NOMO-1 (cell line): Measurements from ENCODE around the gene CFAP107.

ENCODE experiments used
- DNase-seq, 2 experiments: peaks; one replicate each; lab custom pipeline; 2025; ENCODE audit not compliant: unreplicated experiment in 2 of 2; lab: John Stamatoyannopoulos, UW

The CFAP107 gene

DNA sequence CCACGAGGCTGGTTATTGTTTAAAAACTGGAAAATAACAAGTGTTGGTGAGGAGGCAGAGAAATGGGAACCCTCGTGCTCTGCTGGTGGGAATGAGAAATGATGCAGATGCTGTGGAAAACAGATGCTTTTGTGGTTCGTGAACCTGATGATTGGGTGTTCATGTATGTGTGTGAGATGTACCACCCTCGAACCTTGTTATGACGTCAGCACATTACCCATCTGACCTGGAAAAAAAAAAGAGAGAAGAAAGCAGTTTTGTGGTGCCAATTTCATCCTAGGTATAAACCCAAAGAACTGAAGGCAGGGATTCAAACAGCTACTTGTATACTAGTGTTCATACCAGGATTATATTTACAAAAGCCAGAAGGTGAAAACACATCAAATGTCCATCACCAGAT lies 6.4 kb upstream of the CFAP107 start:
- DNase-seq, result no peak

DNA sequence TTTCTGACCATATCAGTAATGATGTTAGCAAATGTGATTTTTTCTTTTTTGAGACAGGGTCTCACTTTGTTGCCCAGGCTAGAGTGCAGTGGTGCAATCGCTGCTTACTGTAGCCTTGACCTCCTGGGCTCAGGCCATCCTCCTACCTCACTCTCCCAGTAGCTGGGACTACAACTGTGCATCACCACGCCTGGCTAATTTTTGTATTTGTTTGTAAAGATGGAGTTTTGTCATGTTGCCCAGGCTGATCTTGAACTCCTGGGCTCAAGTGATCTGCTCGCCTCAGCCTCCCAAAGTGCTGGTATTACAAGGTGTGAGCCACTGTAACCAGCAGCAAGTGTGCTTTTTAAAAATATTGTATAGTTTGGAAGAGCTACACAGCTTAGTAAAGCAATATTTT lies 4.1 kb upstream of the CFAP107 start:
- no peak for DNase-seq

DNA sequence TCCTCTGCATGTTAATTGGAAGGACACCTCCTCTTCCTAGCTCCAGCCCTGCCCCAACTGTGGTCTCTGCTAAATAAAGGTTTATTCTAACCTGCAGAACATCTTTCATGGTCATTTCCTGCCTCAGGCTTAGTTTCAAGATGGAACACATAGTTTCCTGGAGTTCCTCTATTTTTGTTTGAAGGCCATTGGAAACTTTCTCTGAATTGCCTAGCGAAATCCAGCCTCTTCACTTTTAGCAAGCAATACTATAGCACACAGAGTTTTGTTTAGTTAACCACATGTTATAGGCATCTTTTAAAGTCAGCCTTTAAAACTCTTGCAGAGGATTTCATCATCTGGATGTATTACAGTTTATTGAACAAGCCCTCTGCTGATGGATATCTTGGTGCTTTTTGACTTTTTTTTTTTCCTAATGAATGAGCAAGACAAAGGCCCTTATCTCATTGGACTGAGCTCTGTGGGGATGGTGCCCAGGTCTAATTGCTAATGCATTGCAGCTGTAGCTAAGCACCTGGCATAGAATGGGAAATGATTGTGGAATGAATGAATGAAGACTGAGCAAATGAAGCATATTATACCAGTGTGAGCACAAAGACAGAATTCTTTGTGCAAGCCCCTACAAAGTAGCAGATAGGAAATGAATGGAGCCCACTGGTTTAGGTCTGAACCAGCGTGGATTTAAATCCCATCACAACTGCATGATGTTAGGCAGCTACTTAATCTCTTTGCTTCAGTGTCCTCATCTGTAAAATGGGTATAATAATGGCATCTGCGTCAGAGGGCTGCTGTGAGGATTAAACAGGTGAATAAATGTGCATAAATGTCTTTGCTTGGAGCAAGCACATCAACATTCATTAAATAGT lies 641 bp upstream of the CFAP107 start:
- no peak for DNase-seq

DNA sequence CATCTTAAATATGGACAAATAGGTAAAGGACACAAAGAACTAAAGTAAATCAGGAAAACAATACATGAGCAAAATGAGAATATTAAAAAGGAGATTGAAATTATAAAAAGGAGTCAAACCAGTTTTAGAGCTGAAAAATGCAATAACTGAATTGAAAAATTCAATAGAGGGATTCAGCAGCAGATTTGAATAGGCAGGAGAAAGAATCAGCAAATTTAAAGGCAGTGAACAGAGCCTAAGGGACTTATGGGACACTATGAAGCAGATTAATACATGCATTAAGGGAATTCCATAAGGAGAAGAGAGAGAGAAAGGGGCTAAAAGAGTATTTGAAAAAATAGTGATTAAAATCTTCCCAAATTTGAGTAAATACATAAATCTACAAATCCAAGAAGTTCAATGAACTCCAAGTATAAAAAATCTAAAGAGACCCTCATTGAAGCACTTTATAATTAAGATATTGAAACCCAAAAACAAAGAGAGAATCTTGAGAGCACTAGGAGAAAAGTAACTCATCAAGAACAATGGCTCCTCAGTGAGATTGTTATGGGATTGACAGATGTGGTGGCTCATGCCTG lies 2.9 kb downstream of the CFAP107 start:
- DNase-seq, result no peak

- DNase-seq, result no peak
These were observed 8.7 kb downstream of the CFAP107 start for GRCh38 chr1:12754738-12755137.

DNA sequence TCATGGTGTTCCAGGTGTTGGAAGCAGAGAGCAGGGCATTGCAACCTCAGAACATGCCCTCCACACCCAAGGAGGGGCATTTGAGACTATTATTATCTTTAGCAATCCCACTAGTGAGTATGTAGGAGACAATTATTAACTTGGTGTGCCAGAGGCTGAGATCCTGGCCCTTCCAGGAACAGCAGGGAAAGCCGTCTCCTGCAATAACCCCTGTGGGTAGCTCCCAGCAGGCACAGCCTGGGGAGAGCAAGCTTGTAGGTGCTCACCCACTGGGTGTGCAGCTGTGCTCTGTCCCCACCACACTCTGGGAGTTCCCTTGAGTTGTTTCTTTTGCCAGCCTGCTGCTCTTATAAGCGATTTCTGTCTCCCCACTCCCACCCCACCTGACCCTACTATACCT lies 10.3 kb downstream of the CFAP107 start:
- DNase-seq, result no peak

- no peak for DNase-seq
These were observed 10.9 kb downstream of the CFAP107 start for GRCh38 chr1:12756768-12757413.

- no peak for DNase-seq
These were observed 11.8 kb downstream of the CFAP107 start for GRCh38 chr1:12757836-12758235.

DNA sequence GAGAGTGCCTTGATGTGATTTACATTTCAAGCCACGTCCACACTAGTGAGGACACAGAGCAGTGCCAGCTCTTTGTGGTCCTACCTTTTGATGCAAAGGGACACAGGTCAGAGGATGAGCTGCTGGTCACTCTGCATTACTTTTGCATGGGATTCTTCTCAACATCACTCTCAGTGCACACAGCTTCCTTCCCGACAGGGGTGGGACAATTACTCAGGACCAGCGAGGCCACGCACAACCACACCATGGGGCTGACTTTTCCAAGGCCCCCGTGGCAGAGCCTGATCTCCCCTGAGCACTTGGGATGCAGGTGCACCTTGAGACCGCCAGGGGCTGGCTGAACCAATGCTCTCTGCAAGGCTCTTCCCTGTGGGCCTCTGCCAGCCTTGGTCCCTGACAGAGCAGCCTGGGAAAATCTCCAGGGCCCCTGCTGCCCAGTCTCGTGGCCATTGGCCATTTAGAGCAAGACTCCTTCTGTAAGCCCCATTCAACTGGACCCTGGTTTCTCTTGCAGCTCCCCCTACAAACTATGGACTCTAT lies 14.3 kb downstream of the CFAP107 start:
- no peak for DNase-seq

DNA sequence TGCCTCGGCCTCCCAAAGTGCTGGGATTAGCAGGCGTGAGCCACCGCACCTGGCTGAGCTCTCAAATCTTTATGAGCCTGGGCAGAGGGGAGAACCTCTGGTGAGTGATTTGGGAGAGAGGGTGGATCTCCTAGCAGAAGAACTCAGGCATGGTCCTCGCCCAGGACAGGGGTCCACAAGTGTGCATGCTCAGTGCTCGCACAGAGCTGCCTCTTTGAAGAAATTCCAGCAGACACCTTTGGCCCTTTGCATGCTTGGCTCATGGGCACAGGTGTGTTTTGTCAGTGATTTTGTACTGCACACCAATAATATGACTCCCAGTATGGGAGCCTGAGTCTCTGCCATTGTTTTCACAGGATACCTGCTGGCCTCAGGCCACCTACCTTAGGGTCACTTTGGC lies 15.8 kb downstream of the CFAP107 start:
- no peak for DNase-seq

- DNase-seq, result no peak
These were observed 16.8 kb downstream of the CFAP107 start for GRCh38 chr1:12762766-12763165.

- DNase-seq, result no peak
These were observed 17.5 kb downstream of the CFAP107 start for GRCh38 chr1:12763479-12763878.

GRCh38 chr1:12764016-12764415 lies 18.0 kb downstream of the CFAP107 start:
- DNase-seq, result no peak

GRCh38 chr1:12769031-12769430 lies 23.0 kb downstream of the CFAP107 start:
- no peak for DNase-seq

GRCh38 chr1:12769976-12770505 lies 24.0 kb downstream of the CFAP107 start:
- DNase-seq, result no peak

GRCh38 chr1:12770620-12771019 lies 24.6 kb downstream of the CFAP107 start:
- DNase-seq, result no peak

DNA sequence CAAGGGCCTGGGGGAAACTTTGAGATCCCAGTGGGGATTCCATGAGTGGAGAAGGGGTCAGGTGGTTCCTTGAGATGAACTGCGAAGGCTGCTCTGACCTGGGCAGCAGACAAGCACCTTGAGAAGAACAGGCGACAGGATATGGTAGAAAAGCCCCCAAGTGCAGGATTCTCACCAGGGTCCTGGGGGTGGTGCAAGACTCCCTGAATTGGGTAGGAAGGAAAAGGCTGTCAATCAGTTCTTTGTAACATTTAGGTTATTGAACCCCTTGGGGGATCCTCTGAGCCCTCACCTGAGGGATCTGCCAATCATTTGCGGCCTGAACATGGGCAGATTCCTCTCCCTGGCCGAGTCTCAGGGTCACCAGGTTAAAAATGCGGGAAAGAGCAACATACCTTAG lies 25.2 kb downstream of the CFAP107 start:
- DNase-seq, result no peak

DNA sequence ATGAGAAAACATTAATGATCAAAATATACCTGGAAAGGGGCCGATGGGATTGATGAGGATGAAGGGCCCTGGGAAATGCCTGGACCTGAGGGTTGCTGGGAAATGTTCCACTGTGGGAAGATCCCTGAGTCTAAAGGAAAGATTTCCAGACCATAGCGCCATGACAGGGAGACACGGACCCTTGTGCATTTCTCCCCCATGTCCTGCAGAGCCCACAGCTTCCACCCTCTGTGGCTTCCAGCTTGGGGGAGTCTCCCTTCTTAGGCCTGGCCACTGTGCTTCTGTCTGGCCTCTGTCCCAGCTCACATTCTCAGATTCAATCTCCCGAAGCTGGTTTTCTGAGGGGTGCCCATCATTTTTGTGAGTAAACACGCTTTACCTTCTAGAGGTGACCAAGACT lies 26.5 kb downstream of the CFAP107 start:
- no peak for DNase-seq

DNA sequence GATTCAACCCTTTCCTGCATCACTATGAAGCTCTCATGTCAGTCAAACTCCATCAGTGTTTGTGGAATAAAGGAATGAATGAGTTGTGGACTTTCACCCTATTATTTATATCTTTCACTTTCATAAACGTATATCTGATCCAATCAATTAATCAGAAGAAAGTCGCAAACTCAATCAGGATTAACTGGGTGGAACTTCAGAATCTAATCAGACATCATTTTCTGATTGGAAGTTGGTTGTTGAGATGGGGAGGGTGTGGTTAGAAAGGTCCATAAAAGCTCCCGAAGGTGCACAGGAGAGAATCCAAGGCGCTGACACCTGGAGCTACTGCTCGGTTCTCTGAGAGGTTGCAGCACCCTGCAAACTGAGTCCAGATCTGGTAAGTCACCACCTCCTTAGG lies 27.4 kb downstream of the CFAP107 start, which contains the start of gene PRAMEF12:
PRAMEF12 (plus strand) TSS at position 301 of the 400 bp plus-strand sequence. CDS start 1,130 bp downstream, outside the sequence.
- no peak for DNase-seq

GRCh38 chr1:12774801-12775345 lies 28.9 kb downstream of the CFAP107 start:
- DNase-seq, result no peak

- no peak for DNase-seq
These were observed 29.4 kb downstream of the CFAP107 start for GRCh38 chr1:12775443-12775842.
